GM19351 (cell line): ENCODE results near the gene ZNF426.

Experiments
- ATAC-seq: cut with Tn5 transposase; IDR thresholded peaks from one replicate; pipeline ENCODE4 v1.9.1; 2021; ENCODE audit warnings: mild to moderate bottlenecking, moderate library complexity; ENCODE audit not compliant: unreplicated experiment

Gene ZNF426

GRCh38 chr19:9498183-9498902, 40.1 kb downstream of the ZNF426 start, which contains the start of gene ZNF560:
TSS of gene ZNF560 (minus strand) at chr19:9498616. CDS start at chr19:9475313, 23,303 bp downstream.
- ATAC-seq: no peak

GRCh38 chr19:9494096-9494495, 44.3 kb downstream of the ZNF426 start:
- no peak for ATAC-seq

GRCh38 chr19:9487016-9487415, 51.4 kb downstream of the ZNF426 start:
- no peak for ATAC-seq

- no peak for ATAC-seq
Observed at GRCh38 chr19:9485140-9485539, 53.3 kb downstream of the ZNF426 start.

- ATAC-seq: no peak
Observed at GRCh38 chr19:9474975-9475374, 63.5 kb downstream of the ZNF426 start.
